Smooth muscle cell (in vitro differentiated cells): Measurements from ENCODE around the gene PTH1R. TPM values are rescaled to one million over a fixed set of nuclear protein-coding genes. Genes with fewer than 3 reads are reported as not detected.

Source experiments
- DNase-seq: peaks from one replicate; lab custom pipeline; 2025; ENCODE audit not compliant: unreplicated experiment; lab: John Stamatoyannopoulos, UW
- H2AFZ ChIP-seq: fragments of 200-600 bp; sonication (generic); 2 replicates; pipeline ENCODE4 v1.6.0; 2016; ENCODE audit warnings: antibody characterized with exemption, low read depth, mild to moderate bottlenecking
- H3F3A ChIP-seq: fragments of 200-600 bp; sonication (generic); 2 replicates; pipeline ENCODE4 v1.6.0; 2017; ENCODE audit warnings: antibody characterized with exemption, low read depth
- H3K27ac ChIP-seq: fragments of 200-600 bp; sonication (generic); 2 replicates; pipeline ENCODE4 v1.5.1; 2016; ENCODE audit warnings: low read depth, mild to moderate bottlenecking
- H3K27me3 ChIP-seq: fragments of 200-600 bp; sonication (generic); 2 replicates; pipeline ENCODE4 v1.6.1; 2016; ENCODE audit warnings: low read depth, mild to moderate bottlenecking
- H3K36me3 ChIP-seq: fragments of 200-600 bp; sonication (generic); 2 replicates; pipeline ENCODE4 v1.5.1; 2016; ENCODE audit warnings: low read depth
- H3K4me1 ChIP-seq: fragments of 200-600 bp; sonication (generic); 2 replicates; pipeline ENCODE4 v1.5.1; 2016; ENCODE audit warnings: low read depth
- H3K4me2 ChIP-seq: fragments of 200-600 bp; sonication (generic); 2 replicates; pipeline ENCODE4 v1.6.0; 2016; ENCODE audit warnings: mild to moderate bottlenecking
- H3K4me3 ChIP-seq: fragments of 200-600 bp; sonication (generic); 2 replicates; pipeline ENCODE4 v1.5.1; 2016; ENCODE audit warnings: mild to moderate bottlenecking
- H3K79me2 ChIP-seq: fragments of 200-600 bp; sonication (generic); 2 replicates; pipeline ENCODE4 v1.6.0; 2016; ENCODE audit warnings: low read depth, mild to moderate bottlenecking
- H3K9ac ChIP-seq: fragments of 200-600 bp; sonication (generic); 2 replicates; pipeline ENCODE4 v1.6.0; 2016; ENCODE audit warnings: low read depth
- H3K9me3 ChIP-seq: fragments of 200-600 bp; sonication (generic); replicated peaks from 2 replicates; pipeline ENCODE4 v1.5.1; 2016; ENCODE audit warnings: low read depth
- H4K20me1 ChIP-seq: fragments of 200-600 bp; sonication (generic); 2 replicates; pipeline ENCODE4 v1.6.0; 2016; ENCODE audit warnings: low read depth
- WGBS: methylation state at CpG from one replicate; pipeline ENCODE4 v1.1.7; 2016; ENCODE audit warnings: low lambda C conversion rate; 5-methylcytosine and 5-hydroxymethylcytosine counted together
- polyA plus RNA-seq: library from polyadenylated mRNA; unstranded; fragments of >200 nt; fragmentation: Nextera tagmentation; extraction: Ambion mirVana; gene quantifications from 2 replicates; pipeline ENCODE4 v1.2.1, GENCODE V29; 2016
- total RNA-seq: library from RNA; depleted of rRNA; stranded (reverse); fragments of >200 nt; gene quantifications from 2 replicates; pipeline ENCODE4 v1.2.3, GENCODE V29; 2014
- TF ChIP-seq, protein P1 (sequence below): fragments of 200-600 bp; sonication (generic); IDR thresholded peaks from 2 replicates; pipeline ENCODE4 v1.5.1; 2017; ENCODE audit warnings: borderline replicate concordance, mild to moderate bottlenecking, antibody characterized with exemption; ENCODE audit not compliant: insufficient read depth, poor library complexity, severe bottlenecking

The PTH1R gene
- total and polyA plus RNA-seq, 2 experiments from 2014 or later = 17.7 to 50.6 TPM

DNA sequence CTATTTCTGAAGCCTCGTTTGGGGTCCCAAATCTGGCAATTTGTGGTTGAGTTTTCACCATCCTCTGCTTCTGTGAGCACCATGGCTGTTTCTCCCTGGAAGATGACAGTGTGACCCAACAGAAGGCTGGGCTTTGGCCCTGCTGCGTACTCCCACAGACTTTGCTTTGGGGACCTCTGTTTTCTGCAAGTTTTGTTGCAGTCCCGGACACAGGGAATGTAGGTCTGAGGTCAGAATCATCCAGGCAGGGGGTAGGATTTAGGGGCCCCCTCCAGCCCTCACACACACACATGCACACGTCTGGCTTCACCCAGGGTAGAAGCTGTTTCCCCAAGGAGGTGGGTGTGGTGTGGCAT is 6.3 kb downstream of the PTH1R start:
- Histone ChIP-seq H3K4me2 (peak overlapping the region; percentile 90), H3K79me2 (peaks cover 32% of the 10 kb centered on the region), H3K27me3 (no peaks in the 10 kb centered on the region), H4K20me1 (peaks cover 40% of the 10 kb centered on the region), H3K27ac (no peak overlapping the region), H2AFZ (no peak overlapping the region), H3K4me1 (peaks cover 7% of the 10 kb centered on the region), H3F3A (no peaks in the 10 kb centered on the region), H3K4me3 (peak overlapping the region; percentile 67), H3K9ac (no peak overlapping the region), H3K36me3 (no peaks in the 10 kb centered on the region), H3K9me3 (no peaks in the 10 kb centered on the region)
- DNase-seq = no peak
- TF ChIP-seq, protein P1, sequence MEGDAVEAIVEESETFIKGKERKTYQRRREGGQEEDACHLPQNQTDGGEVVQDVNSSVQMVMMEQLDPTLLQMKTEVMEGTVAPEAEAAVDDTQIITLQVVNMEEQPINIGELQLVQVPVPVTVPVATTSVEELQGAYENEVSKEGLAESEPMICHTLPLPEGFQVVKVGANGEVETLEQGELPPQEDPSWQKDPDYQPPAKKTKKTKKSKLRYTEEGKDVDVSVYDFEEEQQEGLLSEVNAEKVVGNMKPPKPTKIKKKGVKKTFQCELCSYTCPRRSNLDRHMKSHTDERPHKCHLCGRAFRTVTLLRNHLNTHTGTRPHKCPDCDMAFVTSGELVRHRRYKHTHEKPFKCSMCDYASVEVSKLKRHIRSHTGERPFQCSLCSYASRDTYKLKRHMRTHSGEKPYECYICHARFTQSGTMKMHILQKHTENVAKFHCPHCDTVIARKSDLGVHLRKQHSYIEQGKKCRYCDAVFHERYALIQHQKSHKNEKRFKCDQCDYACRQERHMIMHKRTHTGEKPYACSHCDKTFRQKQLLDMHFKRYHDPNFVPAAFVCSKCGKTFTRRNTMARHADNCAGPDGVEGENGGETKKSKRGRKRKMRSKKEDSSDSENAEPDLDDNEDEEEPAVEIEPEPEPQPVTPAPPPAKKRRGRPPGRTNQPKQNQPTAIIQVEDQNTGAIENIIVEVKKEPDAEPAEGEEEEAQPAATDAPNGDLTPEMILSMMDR = no peak
- WGBS = 15% methylated on average over 4 of the region's 4 CpGs

DNA sequence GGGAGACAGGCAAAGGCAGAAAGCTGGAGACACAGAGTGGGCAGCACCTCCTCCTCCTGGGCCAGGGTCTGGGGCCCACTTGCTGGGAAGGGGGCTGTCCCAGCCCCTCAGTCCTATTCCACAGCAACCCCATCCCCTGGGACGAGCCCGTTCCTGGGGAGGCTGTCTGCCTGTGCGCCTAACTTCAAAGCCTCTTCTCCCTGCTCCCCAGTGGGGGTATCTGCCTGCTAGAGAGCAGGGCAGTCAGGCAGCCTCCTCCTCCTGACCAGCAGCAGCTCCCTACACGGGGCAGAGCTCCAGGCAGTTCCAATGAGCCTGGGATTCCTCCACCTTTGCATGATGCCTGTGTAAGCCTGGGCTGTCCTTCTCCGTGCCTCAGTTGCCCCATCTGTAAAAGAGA is 6.9 kb downstream of the PTH1R start:
- H3K4me1 ChIP-seq = peaks cover under 1% of the 10 kb centered on the region
- H3K79me2 ChIP-seq = peaks cover 37% of the 10 kb centered on the region
- H4K20me1 ChIP-seq = peaks cover 46% of the 10 kb centered on the region
- H3F3A ChIP-seq = no peaks in the 10 kb centered on the region
- H3K9me3 ChIP-seq = no peaks in the 10 kb centered on the region
- DNase-seq = no peak
- no peaks in the 10 kb centered on the region for H3K36me3 ChIP-seq
- 23% methylated on average over 5 of the region's 5 CpGs for WGBS
- no peaks in the 10 kb centered on the region for H3K27me3 ChIP-seq
- no peak overlapping the region for H2AFZ ChIP-seq
- peak overlapping the region; percentile 90 for H3K4me2 ChIP-seq
- H3K4me3 ChIP-seq = peak overlapping the region; percentile 67
- TF ChIP-seq, protein P1 = no peak
- no peak overlapping the region for H3K27ac ChIP-seq
- no peak overlapping the region for H3K9ac ChIP-seq

DNA sequence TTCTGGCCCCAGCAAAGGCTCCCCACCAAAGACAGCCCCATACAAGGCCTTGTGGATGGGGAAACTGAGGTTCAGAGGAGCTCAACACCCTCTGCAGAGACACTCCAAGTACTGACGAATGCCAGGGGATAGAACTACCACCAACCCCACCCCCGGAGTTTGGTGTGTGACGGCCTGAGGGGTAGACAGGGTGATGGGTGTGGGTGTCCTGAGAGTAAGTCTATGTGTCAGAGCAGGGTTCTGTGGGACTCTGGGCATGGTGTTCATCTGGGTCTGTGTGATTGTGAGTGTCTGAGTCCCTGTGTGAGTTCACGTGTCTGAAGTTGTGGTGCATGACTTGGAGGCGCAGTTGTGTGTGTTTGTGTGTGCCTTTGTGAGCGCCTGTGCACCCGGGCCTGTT is 7.4 kb downstream of the PTH1R start:
- no peak overlapping the region for H3K9ac ChIP-seq
- TF ChIP-seq, protein P1 = no peak
- no peak overlapping the region for H3K4me2 ChIP-seq
- H3K4me3 ChIP-seq = no peak overlapping the region
- H3K79me2 ChIP-seq = peaks cover 37% of the 10 kb centered on the region
- no peak for DNase-seq
- H3K27me3 ChIP-seq = no peaks in the 10 kb centered on the region
- H3K4me1 ChIP-seq = no peaks in the 10 kb centered on the region
- H3K9me3 ChIP-seq = no peaks in the 10 kb centered on the region
- no peaks in the 10 kb centered on the region for H3F3A ChIP-seq
- H3K27ac ChIP-seq = no peak overlapping the region
- 78% methylated on average over 7 of the region's 7 CpGs for WGBS
- H3K36me3 ChIP-seq = no peaks in the 10 kb centered on the region
- H4K20me1 ChIP-seq = peaks cover 51% of the 10 kb centered on the region
- H2AFZ ChIP-seq = no peak overlapping the region

DNA sequence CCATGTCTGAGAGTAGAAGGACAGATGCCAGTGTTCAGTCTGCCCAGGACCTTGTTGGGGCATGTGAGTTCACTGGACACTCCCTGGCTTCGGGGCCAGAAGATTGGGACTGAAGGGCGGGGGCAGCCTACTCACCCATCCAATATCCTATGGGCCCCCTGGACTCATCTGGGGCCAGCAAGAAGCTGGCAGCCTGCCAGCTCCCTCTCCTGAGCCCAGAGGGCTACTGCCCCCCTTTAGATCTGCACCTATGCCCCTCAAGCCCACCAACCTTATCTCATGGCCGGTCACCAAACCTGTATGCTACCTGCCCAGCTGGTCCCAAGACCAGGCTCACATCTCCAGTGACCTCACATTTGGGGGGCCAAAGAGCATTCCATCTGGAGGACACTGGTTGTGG is 8.1 kb downstream of the PTH1R start:
- 95% methylated on average over 3 of the region's 3 CpGs for WGBS
- no peak overlapping the region for H3K27ac ChIP-seq
- H3K9ac ChIP-seq = no peak overlapping the region
- H3K27me3 ChIP-seq = no peaks in the 10 kb centered on the region
- H3F3A ChIP-seq = no peaks in the 10 kb centered on the region
- no peak overlapping the region for H2AFZ ChIP-seq
- H3K36me3 ChIP-seq = no peaks in the 10 kb centered on the region
- no peak overlapping the region for H3K4me3 ChIP-seq
- H3K4me2 ChIP-seq = no peak overlapping the region
- H3K79me2 ChIP-seq = peaks cover 37% of the 10 kb centered on the region
- no peaks in the 10 kb centered on the region for H3K9me3 ChIP-seq
- no peaks in the 10 kb centered on the region for H3K4me1 ChIP-seq
- H4K20me1 ChIP-seq = peaks cover 56% of the 10 kb centered on the region
- TF ChIP-seq, protein P1 = no peak
- no peak for DNase-seq
